ENCODE data around the gene ACBD3.
A peak's percentile ranks its signal among the peaks of the same experiment; 100 is the strongest.

Gene ACBD3

DNA sequence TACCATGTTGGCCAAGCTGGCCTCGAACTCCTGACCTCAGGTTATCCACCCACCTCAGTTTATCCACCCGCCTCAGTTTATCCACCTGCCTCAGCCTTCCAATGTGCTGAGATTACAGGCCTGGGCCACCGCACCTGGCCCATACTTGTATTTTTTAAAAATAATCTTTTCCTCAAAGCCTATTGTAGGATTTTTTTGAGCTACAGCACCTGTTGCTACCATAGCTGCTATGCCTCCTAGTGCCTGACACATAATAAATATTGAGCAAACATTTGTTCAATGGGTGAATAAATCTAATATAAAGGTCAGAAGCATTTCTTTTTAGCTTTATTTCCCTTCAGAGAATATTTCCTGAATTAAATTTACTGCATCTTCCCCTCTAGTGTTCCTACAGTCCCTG lies 15.7 kb upstream of the ACBD3 start:
- H3K9ac ChIP-seq (ENCODE audit: low read depth, low read length) = no peak overlapping the region
- no peaks in the 10 kb centered on the region for H3K36me3 ChIP-seq (ENCODE audit: insufficient read depth, low read length)
- H4K20me1 ChIP-seq (ENCODE audit: insufficient read depth, low read length) = no peaks in the 10 kb centered on the region
- ATAC-seq (ENCODE audit: insufficient read depth, low read depth) = no peak
- no peak overlapping the region for H3K27ac ChIP-seq (ENCODE audit: low read length)
- TF ChIP-seq CTCF (IDR thresholded peaks at IDR 0.05; ENCODE audit: borderline replicate concordance, extremely low read depth, low read length, poor library complexity, severe bottlenecking) (no peak), EZH2 (IDR thresholded peaks at IDR 0.05; ENCODE audit: borderline replicate concordance, low read depth, low read length, severe bottlenecking) (no peak)
- DNase-seq = no peak
- H3K4me2 ChIP-seq (ENCODE audit: insufficient read depth, low read length) = no peak overlapping the region
- H3K9me3 ChIP-seq (ENCODE audit: insufficient read depth, low read length, severe bottlenecking) = no peaks in the 10 kb centered on the region
- no peak overlapping the region for H3K4me3 ChIP-seq (ENCODE audit: low read depth in 1 of 2, low read length in 2 of 2)
- no peak overlapping the region for H2AFZ ChIP-seq (ENCODE audit: low read depth, low read length)
- H3K79me2 ChIP-seq (ENCODE audit: insufficient read depth, low read length) = no peaks in the 10 kb centered on the region
- H3K27me3 ChIP-seq (ENCODE audit: insufficient read depth, low read length, poor library complexity) = peaks cover 3% of the 10 kb centered on the region
- no peaks in the 10 kb centered on the region for H3K4me1 ChIP-seq (ENCODE audit: insufficient read depth, low read length)

GRCh38 chr1:226201029-226201593 lies 14.6 kb upstream of the ACBD3 start:
- H3K4me2 ChIP-seq (ENCODE audit: insufficient read depth, low read length) = no peak overlapping the region
- H3K27ac ChIP-seq (ENCODE audit: low read length) = no peak overlapping the region
- H4K20me1 ChIP-seq (ENCODE audit: insufficient read depth, low read length) = no peaks in the 10 kb centered on the region
- H3K4me1 ChIP-seq (ENCODE audit: insufficient read depth, low read length) = no peaks in the 10 kb centered on the region
- peak; percentile 46 for TF ChIP-seq CTCF (IDR thresholded peaks at IDR 0.05; ENCODE audit: borderline replicate concordance, extremely low read depth, low read length, poor library complexity, severe bottlenecking)
- TF ChIP-seq EZH2 (IDR thresholded peaks at IDR 0.05; ENCODE audit: borderline replicate concordance, low read depth, low read length, severe bottlenecking) = no peak
- DNase-seq (no peak), ATAC-seq (ENCODE audit: insufficient read depth, low read depth) (no peak)
- H3K36me3 ChIP-seq (ENCODE audit: insufficient read depth, low read length) = no peaks in the 10 kb centered on the region
- no peak overlapping the region for H3K9ac ChIP-seq (ENCODE audit: low read depth, low read length)
- H3K9me3 ChIP-seq (ENCODE audit: insufficient read depth, low read length, severe bottlenecking) = no peaks in the 10 kb centered on the region
- peaks cover 3% of the 10 kb centered on the region for H3K27me3 ChIP-seq (ENCODE audit: insufficient read depth, low read length, poor library complexity)
- no peaks in the 10 kb centered on the region for H3K79me2 ChIP-seq (ENCODE audit: insufficient read depth, low read length)
- H3K4me3 ChIP-seq (ENCODE audit: low read depth in 1 of 2, low read length in 2 of 2) = no peak overlapping the region
- no peak overlapping the region; the same call in 1 of the 2 replicates for H2AFZ ChIP-seq (ENCODE audit: low read depth, low read length)

DNA sequence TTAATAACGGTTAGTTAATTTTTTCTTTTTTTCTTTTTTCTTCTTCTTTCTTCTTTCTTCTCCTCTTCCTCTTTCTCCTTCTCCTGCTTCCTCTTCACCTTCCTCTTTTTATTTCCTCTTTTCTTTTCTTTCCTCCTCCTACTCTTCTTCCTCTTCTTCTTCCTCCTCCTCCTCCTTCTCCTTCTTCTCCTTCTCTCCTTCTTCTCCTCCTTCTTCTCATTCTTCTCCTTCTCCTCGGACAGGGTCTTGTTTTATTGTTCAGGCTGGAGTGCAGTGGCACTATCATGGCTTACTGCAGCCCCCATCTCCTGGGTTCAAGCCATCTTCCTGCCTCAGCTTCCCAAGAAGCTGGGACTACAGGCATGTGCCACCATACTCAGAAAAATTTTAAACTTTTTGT lies 13.4 kb upstream of the ACBD3 start:
- no peak for ATAC-seq (ENCODE audit: insufficient read depth, low read depth)
- Histone ChIP-seq H3K4me3 (ENCODE audit: low read depth in 1 of 2, low read length in 2 of 2) (no peak overlapping the region), H2AFZ (ENCODE audit: low read depth, low read length) (no peak overlapping the region), H3K27me3 (ENCODE audit: insufficient read depth, low read length, poor library complexity) (peaks cover 3% of the 10 kb centered on the region), H3K79me2 (ENCODE audit: insufficient read depth, low read length) (no peaks in the 10 kb centered on the region), H3K36me3 (ENCODE audit: insufficient read depth, low read length) (no peaks in the 10 kb centered on the region), H3K27ac (ENCODE audit: low read length) (no peak overlapping the region), H3K4me2 (ENCODE audit: insufficient read depth, low read length) (no peak overlapping the region), H3K4me1 (ENCODE audit: insufficient read depth, low read length) (no peaks in the 10 kb centered on the region), H3K9me3 (ENCODE audit: insufficient read depth, low read length, severe bottlenecking) (no peaks in the 10 kb centered on the region), H3K9ac (ENCODE audit: low read depth, low read length) (no peak overlapping the region), H4K20me1 (ENCODE audit: insufficient read depth, low read length) (no peaks in the 10 kb centered on the region)
- TF ChIP-seq EZH2 (IDR thresholded peaks at IDR 0.05; ENCODE audit: borderline replicate concordance, low read depth, low read length, severe bottlenecking) (no peak), CTCF (IDR thresholded peaks at IDR 0.05; ENCODE audit: borderline replicate concordance, extremely low read depth, low read length, poor library complexity, severe bottlenecking) (no peak)
- no peak for DNase-seq

DNA sequence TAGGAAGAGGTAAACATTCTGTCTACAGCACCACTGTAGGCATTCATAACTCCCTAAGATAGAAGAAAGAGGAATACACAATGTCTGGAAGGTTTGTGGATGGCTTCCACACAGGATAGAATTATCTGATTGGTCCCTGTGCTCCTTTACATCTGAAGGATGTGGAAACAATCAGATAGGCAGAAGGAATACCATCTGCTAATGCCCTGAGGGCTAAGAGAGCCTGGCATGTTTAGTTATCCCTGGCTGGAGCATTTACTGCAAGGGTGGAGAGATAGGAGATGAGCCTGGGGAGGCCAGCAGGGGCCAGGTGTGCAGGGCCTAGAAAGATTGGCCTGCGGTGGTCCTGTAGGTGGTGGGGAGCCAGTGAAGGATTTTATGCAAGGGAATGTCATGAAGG lies 8.6 kb upstream of the ACBD3 start:
- ATAC-seq (ENCODE audit: insufficient read depth, low read depth) = no peak
- Histone ChIP-seq H2AFZ (ENCODE audit: low read depth, low read length) (no peak overlapping the region), H3K4me3 (ENCODE audit: low read depth in 1 of 2, low read length in 2 of 2) (no peak overlapping the region), H3K36me3 (ENCODE audit: insufficient read depth, low read length) (no peaks in the 10 kb centered on the region), H3K4me1 (ENCODE audit: insufficient read depth, low read length) (no peaks in the 10 kb centered on the region), H3K9ac (ENCODE audit: low read depth, low read length) (no peak overlapping the region), H3K27me3 (ENCODE audit: insufficient read depth, low read length, poor library complexity) (no peaks in the 10 kb centered on the region), H3K27ac (ENCODE audit: low read length) (no peak overlapping the region), H3K79me2 (ENCODE audit: insufficient read depth, low read length) (no peaks in the 10 kb centered on the region), H3K9me3 (ENCODE audit: insufficient read depth, low read length, severe bottlenecking) (no peaks in the 10 kb centered on the region), H4K20me1 (ENCODE audit: insufficient read depth, low read length) (no peaks in the 10 kb centered on the region), H3K4me2 (ENCODE audit: insufficient read depth, low read length) (no peak overlapping the region)
- DNase-seq = no peak
- TF ChIP-seq EZH2 (IDR thresholded peaks at IDR 0.05; ENCODE audit: borderline replicate concordance, low read depth, low read length, severe bottlenecking) = no peak
- no peak for TF ChIP-seq CTCF (IDR thresholded peaks at IDR 0.05; ENCODE audit: borderline replicate concordance, extremely low read depth, low read length, poor library complexity, severe bottlenecking)
